NCI-H2196 (cell line): ENCODE results near the gene ITGA7.
"Not testable (repeated sequence)": the region's sequence is repeated elsewhere in the genome, so short reads cannot be mapped to it uniquely, and the experiment has no call there.

ENCODE experiments used
- DNase-seq: peaks from one replicate; lab custom pipeline; 2025; ENCODE audit not compliant: unreplicated experiment; lab: John Stamatoyannopoulos, UW

The ITGA7 gene

DNA sequence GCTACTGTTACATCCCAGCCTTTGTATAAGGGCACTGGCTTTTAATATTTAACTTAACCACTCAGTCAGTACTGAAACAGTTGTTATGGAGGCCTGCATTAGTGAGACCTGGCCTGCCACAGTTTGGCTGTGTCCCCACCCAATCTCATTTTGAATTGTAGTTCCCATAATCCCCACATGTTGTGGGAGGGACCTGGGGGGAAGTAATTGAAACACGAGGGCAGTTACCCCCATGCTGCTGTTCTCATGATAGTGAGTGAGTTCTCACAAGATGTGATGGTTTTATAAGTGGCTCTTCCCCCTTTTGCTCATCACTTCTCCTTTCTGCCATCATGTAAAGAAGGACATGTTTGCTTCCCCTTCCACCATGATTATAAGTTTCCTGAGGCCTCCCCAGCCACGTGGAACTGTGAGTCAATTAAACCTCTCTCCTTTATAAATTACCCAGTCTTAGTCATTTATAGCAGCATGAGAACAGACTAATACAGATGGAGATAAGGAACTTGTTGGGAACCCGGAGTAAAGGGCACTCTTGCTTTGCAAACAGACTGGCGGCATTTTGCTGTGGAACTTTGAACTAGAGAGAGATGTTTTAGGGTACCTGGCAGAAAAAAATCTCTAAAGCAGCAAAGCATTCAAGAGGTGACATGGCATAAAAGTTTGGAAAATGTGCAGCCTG is 56.9 kb downstream of the ITGA7 start:
- not testable (repeated sequence) for DNase-seq

DNA sequence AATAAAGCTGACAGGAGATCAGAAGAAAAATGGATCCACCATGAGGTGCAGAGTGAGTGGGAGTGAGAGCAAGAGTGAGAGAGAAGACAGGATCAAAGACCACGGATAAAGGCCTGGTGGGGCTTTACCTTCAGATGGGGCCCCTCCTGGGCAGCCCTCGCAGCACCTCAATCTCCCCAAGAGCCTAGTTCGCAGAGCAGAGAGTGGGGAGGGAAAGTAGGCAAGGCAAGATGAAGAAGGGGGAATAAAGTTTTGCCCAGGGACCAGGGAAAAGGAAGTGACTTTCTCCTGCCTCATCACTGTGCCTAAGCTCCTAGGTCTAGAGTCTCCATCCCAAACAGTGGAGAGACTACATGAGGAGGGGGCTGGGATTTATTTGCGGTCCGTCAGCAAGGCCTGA is 60.7 kb downstream of the ITGA7 start:
- no peak for DNase-seq

DNA sequence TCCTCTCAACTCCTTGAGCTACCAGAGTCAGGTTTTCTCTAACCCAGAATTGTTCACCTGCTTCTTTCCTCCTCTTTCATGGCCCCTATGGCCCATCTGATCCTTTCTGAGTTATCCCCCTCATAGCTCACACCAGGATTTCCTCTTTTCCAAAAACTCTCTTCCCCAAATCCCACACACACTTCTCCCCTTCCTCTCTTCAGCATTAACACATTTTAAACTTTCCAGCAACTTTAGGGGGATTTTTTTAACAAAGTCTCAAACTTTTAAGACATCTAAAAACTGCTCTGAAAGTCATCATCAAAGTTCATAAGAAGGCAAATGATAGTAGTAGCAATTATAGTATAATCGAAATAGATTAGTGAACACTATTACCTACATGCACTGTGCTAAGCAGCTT is 63.1 kb downstream of the ITGA7 start:
- no peak for DNase-seq

DNA sequence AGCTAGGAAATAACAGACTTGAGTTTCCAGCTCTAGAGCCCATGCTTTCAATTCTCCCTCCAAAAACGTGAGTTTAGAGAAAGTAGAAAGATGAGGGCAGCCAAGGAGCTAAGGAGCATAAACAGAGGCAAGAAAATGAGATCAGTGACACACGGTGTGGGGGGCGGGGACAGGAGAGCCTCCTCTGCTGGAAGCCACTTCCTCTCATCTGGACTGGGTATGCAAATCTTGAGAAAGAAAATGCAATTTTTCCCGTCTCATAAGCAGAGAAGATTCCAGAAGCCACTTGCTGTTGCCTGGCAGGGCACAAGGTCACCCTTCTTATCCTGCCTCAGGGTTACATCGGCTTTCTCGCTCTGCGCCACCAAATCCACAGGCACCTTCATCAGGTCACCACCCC is 65.0 kb downstream of the ITGA7 start:
- DNase-seq = no peak

DNA sequence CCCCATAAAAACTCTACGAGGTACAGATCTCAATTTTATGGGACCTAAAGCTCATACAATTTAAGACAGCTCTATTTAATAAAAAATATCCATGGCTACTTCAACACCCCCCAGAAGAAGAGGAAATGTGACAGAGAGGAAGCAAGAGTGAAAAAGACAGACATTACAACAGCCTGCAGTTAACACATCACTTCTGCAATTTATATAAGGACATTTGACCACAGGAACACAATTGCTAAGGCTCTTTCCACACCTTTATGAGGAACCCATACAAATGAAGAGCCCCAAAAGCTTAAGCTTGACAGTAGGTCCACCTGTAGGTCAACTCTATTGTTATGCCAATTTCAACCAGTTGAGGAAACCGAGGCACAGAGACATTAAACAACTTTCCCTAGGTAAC is 65.4 kb downstream of the ITGA7 start:
- DNase-seq = no peak

DNA sequence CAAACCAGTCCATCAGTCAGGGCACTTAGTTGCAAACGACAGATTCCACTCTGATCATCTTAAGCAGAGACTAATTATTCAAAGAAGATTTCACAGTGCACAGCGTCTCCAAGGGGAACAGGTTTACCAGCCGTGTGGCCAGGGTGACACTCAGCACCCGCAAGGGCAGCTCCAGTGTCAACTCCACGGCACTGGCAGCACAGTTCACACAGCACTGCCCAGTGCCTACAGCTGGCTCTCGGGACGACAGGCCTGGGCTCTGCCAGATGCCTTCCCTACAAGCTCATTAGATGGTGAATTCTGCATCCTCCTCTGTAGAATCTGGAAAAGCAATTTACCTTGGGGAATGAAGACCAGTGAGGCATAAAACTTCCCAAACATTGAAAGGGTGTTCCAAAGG is 66.1 kb downstream of the ITGA7 start:
- DNase-seq = no peak

DNA sequence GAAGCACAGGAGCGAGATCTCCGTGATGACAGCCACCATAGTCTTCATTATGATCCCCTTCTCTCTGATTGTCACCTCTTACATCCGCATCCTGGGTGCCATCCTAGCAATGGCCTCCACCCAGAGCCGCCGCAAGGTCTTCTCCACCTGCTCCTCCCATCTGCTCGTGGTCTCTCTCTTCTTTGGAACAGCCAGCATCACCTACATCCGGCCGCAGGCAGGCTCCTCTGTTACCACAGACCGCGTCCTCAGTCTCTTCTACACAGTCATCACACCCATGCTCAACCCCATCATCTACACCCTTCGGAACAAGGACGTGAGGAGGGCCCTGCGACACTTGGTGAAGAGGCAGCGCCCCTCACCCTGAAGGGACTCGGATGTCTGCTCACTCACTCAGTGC is 70.2 kb downstream of the ITGA7 start:
- DNase-seq = no peak

DNA sequence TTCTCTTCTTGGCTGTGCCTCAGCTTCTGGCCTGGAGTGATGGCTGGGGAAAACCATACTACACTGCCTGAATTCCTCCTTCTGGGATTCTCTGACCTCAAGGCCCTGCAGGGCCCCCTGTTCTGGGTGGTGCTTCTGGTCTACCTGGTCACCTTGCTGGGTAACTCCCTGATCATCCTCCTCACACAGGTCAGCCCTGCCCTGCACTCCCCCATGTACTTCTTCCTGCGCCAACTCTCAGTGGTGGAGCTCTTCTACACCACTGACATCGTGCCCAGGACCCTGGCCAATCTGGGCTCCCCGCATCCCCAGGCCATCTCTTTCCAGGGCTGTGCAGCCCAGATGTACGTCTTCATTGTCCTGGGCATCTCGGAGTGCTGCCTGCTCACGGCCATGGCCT is 70.9 kb downstream of the ITGA7 start, which contains the start of gene OR10P1:
Gene OR10P1 (plus strand): TSS at position 40 of the 400 bp plus-strand sequence. CDS start 0 bp downstream, at position 40.
- no peak for DNase-seq

DNA sequence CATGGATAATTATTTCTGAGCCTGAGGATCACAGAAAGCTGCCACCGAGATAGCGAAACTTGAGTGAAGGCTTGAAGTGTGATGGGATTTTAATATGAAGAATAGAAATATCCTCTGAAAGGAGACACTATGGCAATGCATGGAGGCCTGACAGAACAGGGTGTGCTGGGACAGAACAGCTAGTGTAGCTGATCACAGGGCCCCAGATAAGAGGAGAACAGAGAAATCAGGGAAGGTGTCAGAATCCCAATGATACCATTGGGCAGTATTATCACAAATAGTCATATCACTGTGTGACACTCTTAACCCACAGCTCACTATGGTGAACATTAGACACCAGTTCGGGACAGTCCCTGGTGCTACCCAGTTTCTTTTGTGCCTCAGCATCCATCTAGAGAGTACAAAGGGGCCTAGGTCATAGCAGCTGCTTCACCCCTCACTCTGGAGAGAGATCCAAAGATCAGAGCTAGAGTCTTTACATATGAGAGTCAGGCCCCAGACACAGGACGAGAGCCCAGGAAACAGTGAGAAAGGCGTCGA is 71.5 kb downstream of the ITGA7 start:
- DNase-seq = no peak
